ENCODE results near the gene MDFI. TPM values are rescaled to one million over a fixed set of nuclear protein-coding genes. Genes with fewer than 3 reads are reported as not detected.

The MDFI gene
- polyA plus RNA-seq, 1 donor from 2014 or later = 42.5 TPM

- no peak overlapping the region for H3K27ac ChIP-seq (ENCODE audit: low read length)
- no peaks in the 10 kb centered on the region for H4K20me1 ChIP-seq (ENCODE audit: insufficient read depth)
- H3K36me3 ChIP-seq (ENCODE audit: insufficient read depth, low read length) = no peaks in the 10 kb centered on the region
- H2AFZ ChIP-seq (ENCODE audit: low read depth, low read length) = no peak overlapping the region
- H3K79me2 ChIP-seq (replicated peaks; ENCODE audit: insufficient read depth, low read length) = no peaks in the 10 kb centered on the region
- no peak overlapping the region for H3K4me2 ChIP-seq (ENCODE audit: low read length)
- TF ChIP-seq RAD21 (conservative IDR thresholded peaks at IDR 0.05) (no peak), TAF1 (IDR thresholded peaks at IDR 0.05; ENCODE audit: low read depth) (no peak), MXI1 (conservative IDR thresholded peaks at IDR 0.05; ENCODE audit: poor library complexity, severe bottlenecking) (no peak), EZH2 (IDR thresholded peaks at IDR 0.05; ENCODE audit: borderline replicate concordance, insufficient read depth, low read length, poor library complexity, severe bottlenecking) (no peak), POLR2AphosphoS5 (IDR thresholded peaks at IDR 0.05) (no peak), SMC3 (conservative IDR thresholded peaks at IDR 0.05; ENCODE audit: poor library complexity) (no peak), EP300 (conservative IDR thresholded peaks at IDR 0.05; ENCODE audit: poor library complexity, severe bottlenecking) (no peak), REST (IDR thresholded peaks at IDR 0.05; ENCODE audit: borderline replicate concordance) (no peak)
- TF ChIP-seq, protein P1, sequence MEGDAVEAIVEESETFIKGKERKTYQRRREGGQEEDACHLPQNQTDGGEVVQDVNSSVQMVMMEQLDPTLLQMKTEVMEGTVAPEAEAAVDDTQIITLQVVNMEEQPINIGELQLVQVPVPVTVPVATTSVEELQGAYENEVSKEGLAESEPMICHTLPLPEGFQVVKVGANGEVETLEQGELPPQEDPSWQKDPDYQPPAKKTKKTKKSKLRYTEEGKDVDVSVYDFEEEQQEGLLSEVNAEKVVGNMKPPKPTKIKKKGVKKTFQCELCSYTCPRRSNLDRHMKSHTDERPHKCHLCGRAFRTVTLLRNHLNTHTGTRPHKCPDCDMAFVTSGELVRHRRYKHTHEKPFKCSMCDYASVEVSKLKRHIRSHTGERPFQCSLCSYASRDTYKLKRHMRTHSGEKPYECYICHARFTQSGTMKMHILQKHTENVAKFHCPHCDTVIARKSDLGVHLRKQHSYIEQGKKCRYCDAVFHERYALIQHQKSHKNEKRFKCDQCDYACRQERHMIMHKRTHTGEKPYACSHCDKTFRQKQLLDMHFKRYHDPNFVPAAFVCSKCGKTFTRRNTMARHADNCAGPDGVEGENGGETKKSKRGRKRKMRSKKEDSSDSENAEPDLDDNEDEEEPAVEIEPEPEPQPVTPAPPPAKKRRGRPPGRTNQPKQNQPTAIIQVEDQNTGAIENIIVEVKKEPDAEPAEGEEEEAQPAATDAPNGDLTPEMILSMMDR (IDR thresholded peaks at IDR 0.05; ENCODE audit: poor library complexity, severe bottlenecking) = no peak
- no peaks in the 10 kb centered on the region for H3K27me3 ChIP-seq (ENCODE audit: insufficient read depth, low read depth, low read length)
- H3K4me3 ChIP-seq (ENCODE audit: low read length) = no peak overlapping the region
- no peaks in the 10 kb centered on the region for H3K9me3 ChIP-seq (ENCODE audit: low read length)
- no peaks in the 10 kb centered on the region for H3F3A ChIP-seq (ENCODE audit: insufficient read depth, low read length, poor library complexity, severe bottlenecking)
- H3K9me2 ChIP-seq (ENCODE audit: insufficient read depth, low read length) = no peaks in the 10 kb centered on the region
- no peak overlapping the region for H3K9ac ChIP-seq (ENCODE audit: low read length)
Observed at GRCh38 chr6:41657131-41658094, 19.1 kb downstream of the MDFI start.

DNA sequence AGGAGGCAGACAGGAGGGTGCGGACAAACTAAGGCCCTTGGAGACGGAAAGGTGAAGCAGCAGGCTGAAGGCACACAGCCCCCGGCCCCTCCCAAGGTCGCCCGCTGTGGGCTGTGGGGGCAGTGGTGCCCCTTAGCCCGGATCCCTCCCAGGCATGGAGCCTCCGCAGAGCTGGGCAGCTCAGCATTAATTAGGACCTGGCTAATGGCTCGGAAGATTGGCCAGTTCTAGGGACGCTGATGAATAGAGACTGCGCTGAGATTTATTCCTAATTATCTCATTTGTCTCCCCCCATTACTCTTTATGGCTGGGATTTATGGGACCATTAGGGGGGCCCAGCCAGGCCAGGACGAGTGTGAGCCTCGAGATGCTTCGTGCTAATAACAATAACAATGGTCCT, 20.4 kb downstream of the MDFI start:
- Histone ChIP-seq H3K9me3 (ENCODE audit: low read length) (no peaks in the 10 kb centered on the region), H3K79me2 (replicated peaks; ENCODE audit: insufficient read depth, low read length) (no peaks in the 10 kb centered on the region), H2AFZ (ENCODE audit: low read depth, low read length) (no peak overlapping the region), H3K9me2 (ENCODE audit: insufficient read depth, low read length) (no peaks in the 10 kb centered on the region), H3K27ac (ENCODE audit: low read length) (no peak overlapping the region), H3K4me3 (ENCODE audit: low read length) (no peak overlapping the region), H4K20me1 (ENCODE audit: insufficient read depth) (no peaks in the 10 kb centered on the region), H3K27me3 (ENCODE audit: insufficient read depth, low read depth, low read length) (no peaks in the 10 kb centered on the region), H3F3A (ENCODE audit: insufficient read depth, low read length, poor library complexity, severe bottlenecking) (no peaks in the 10 kb centered on the region), H3K9ac (ENCODE audit: low read length) (no peak overlapping the region), H3K4me2 (ENCODE audit: low read length) (no peak overlapping the region), H3K36me3 (ENCODE audit: insufficient read depth, low read length) (no peaks in the 10 kb centered on the region)
- TF ChIP-seq EZH2 (IDR thresholded peaks at IDR 0.05; ENCODE audit: borderline replicate concordance, insufficient read depth, low read length, poor library complexity, severe bottlenecking) (no peak), RAD21 (conservative IDR thresholded peaks at IDR 0.05) (no peak), EP300 (conservative IDR thresholded peaks at IDR 0.05; ENCODE audit: poor library complexity, severe bottlenecking) (no peak), MXI1 (conservative IDR thresholded peaks at IDR 0.05; ENCODE audit: poor library complexity, severe bottlenecking) (no peak), POLR2AphosphoS5 (IDR thresholded peaks at IDR 0.05) (no peak), TAF1 (IDR thresholded peaks at IDR 0.05; ENCODE audit: low read depth) (no peak), REST (IDR thresholded peaks at IDR 0.05; ENCODE audit: borderline replicate concordance) (no peak), SMC3 (conservative IDR thresholded peaks at IDR 0.05; ENCODE audit: poor library complexity) (no peak)
- TF ChIP-seq, protein P1 (IDR thresholded peaks at IDR 0.05; ENCODE audit: poor library complexity, severe bottlenecking) = no peak

Data from neural cell (in vitro differentiated cells).